ENCODE data around the gene RIN1. TPM values are rescaled to one million over a fixed set of nuclear protein-coding genes. Genes with fewer than 3 reads are reported as not detected.
A peak's percentile ranks its signal among the peaks of the same experiment; 100 is the strongest.

The RIN1 gene
- total and polyA plus RNA-seq, 9 of the 15 experiments (the other 6 are each of a cell fraction or from before 2014, with no cell fraction given) = 0.01 to 1.2 (median 0.45) TPM; not detected in 1

- TF ChIP-seq ZBTB40 (IDR thresholded peaks at IDR 0.05) (no peak), ZBTB40 (CRISPR knock-in tag; IDR thresholded peaks at IDR 0.05) (no peak), ASH1L (IDR thresholded peaks at IDR 0.05; ENCODE audit: borderline replicate concordance, low read depth, partially characterized antibody) (no peak), ZNF512 (tag; IDR thresholded peaks at IDR 0.05) (no peak)
- TF ChIP-seq, protein P1, sequence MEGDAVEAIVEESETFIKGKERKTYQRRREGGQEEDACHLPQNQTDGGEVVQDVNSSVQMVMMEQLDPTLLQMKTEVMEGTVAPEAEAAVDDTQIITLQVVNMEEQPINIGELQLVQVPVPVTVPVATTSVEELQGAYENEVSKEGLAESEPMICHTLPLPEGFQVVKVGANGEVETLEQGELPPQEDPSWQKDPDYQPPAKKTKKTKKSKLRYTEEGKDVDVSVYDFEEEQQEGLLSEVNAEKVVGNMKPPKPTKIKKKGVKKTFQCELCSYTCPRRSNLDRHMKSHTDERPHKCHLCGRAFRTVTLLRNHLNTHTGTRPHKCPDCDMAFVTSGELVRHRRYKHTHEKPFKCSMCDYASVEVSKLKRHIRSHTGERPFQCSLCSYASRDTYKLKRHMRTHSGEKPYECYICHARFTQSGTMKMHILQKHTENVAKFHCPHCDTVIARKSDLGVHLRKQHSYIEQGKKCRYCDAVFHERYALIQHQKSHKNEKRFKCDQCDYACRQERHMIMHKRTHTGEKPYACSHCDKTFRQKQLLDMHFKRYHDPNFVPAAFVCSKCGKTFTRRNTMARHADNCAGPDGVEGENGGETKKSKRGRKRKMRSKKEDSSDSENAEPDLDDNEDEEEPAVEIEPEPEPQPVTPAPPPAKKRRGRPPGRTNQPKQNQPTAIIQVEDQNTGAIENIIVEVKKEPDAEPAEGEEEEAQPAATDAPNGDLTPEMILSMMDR (IDR thresholded peaks at IDR 0.05 in 2 of 3, conservative IDR thresholded peaks at IDR 0.05 in 1 of 3; ENCODE audit: insufficient read depth in 2 of 3, low read depth in 1 of 3, low read length in 3 of 3) = 0 out of 6 replicates have a peak, but pooled peaks of 2 of the 3 experiments have one; percentile 12 to 23
- TF ChIP-seq, protein P2, sequence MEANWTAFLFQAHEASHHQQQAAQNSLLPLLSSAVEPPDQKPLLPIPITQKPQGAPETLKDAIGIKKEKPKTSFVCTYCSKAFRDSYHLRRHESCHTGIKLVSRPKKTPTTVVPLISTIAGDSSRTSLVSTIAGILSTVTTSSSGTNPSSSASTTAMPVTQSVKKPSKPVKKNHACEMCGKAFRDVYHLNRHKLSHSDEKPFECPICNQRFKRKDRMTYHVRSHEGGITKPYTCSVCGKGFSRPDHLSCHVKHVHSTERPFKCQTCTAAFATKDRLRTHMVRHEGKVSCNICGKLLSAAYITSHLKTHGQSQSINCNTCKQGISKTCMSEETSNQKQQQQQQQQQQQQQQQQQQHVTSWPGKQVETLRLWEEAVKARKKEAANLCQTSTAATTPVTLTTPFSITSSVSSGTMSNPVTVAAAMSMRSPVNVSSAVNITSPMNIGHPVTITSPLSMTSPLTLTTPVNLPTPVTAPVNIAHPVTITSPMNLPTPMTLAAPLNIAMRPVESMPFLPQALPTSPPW (CRISPR knock-in tag; IDR thresholded peaks at IDR 0.05) = peak; percentile 74
- TF ChIP-seq, protein P3, sequence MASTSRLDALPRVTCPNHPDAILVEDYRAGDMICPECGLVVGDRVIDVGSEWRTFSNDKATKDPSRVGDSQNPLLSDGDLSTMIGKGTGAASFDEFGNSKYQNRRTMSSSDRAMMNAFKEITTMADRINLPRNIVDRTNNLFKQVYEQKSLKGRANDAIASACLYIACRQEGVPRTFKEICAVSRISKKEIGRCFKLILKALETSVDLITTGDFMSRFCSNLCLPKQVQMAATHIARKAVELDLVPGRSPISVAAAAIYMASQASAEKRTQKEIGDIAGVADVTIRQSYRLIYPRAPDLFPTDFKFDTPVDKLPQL (IDR thresholded peaks at IDR 0.05; ENCODE audit: extremely low read depth, insufficient read length) = no peak
Observed at GRCh38 chr11:66283461-66284105, 52.7 kb downstream of the RIN1 start (continued).

Data from K562 (cell line).